GM12878 (cell line): ENCODE measurements around the gene SPATA12. TPM values are rescaled to one million over a fixed set of nuclear protein-coding genes. Genes with fewer than 3 reads are reported as not detected.

Experiments
- ATAC-seq: fragments of 200-7000 bp; cut with Tn5 transposase; 3 replicates; pipeline ENCODE4 v1.9.1; 2020; ENCODE audit warnings: mild to moderate bottlenecking, moderate library complexity
- BruUV-seq: library from RNA; stranded (reverse); fragments of 400-500 nt; replicated peaks from 2 replicates; lab custom pipeline; 2021; lab: Mats Ljungman, UMichigan
- CTCF ChIA-PET: fragments of 300-600 bp; sonication (Branson Sonifier 250); formaldehyde crosslinking; extraction: SDS; loops from one replicate; lab custom pipeline; 2021; ENCODE audit warnings: inconsistent platforms; lab: Yijun Ruan, JAX
- POLR2A ChIA-PET: fragments of 350-600 bp; formaldehyde crosslinking; extraction: SDS; loops from one replicate; lab custom pipeline; 2021; ENCODE audit warnings: inconsistent platforms; lab: Charles Lee
- RAD21 ChIA-PET: fragments of 300-600 bp; sonication (Branson Sonifier 250); formaldehyde crosslinking; loops from one replicate; lab custom pipeline; 2023; ENCODE audit warnings: antibody characterized with exemption; ENCODE audit not compliant: unreplicated experiment; lab: Charles Lee
- SMC1A ChIA-PET: fragments of 300-600 bp; sonication (Branson Sonifier 250); formaldehyde crosslinking; loops from one replicate; lab custom pipeline; 2023; ENCODE audit not compliant: unreplicated experiment, uncharacterized antibody; lab: Charles Lee
- DNase-seq: peaks from one replicate; pipeline ENCODE4 v3.0.0-alpha.2; 2011; ENCODE audit warnings: low read depth, low spot score
- FAIRE-seq: peaks from 3 replicates; lab custom pipeline; 2011; peaks lifted over from hg19 to GRCh38; lab: Jason Lieb, UNC
- H2AFZ ChIP-seq: 2 replicates; pipeline ENCODE4 v1.6.0; 2011; ENCODE audit warnings: low read depth, low read length, control low read depth; ENCODE audit not compliant: control insufficient read depth
- H3K27ac ChIP-seq: 2 replicates; pipeline ENCODE4 v1.5.1; 2011; ENCODE audit warnings: control low read depth; ENCODE audit not compliant: control insufficient read depth, insufficient read depth
- H3K27me3 ChIP-seq, 2 experiments: replicated peaks in 1 of 2; 2 replicates each; pipeline versions ENCODE4 v1.6.0 to v1.6.1; 2011; ENCODE audit warnings: low read length in 1 of 2; ENCODE audit not compliant: control insufficient read depth in 2 of 2, insufficient read depth in 2 of 2
- H3K36me3 ChIP-seq, 2 experiments: 2 replicates each; pipeline ENCODE4 v1.5.1; 2011; ENCODE audit warnings: low read length in 1 of 2; ENCODE audit not compliant: control insufficient read depth in 2 of 2, insufficient read depth in 2 of 2
- H3K4me1 ChIP-seq: 2 replicates; pipeline ENCODE4 v1.6.1; 2011; ENCODE audit warnings: mild to moderate bottlenecking, low read length, moderate library complexity, mixed read lengths; ENCODE audit not compliant: control insufficient read depth, insufficient read depth
- H3K4me2 ChIP-seq: 2 replicates; pipeline ENCODE4 v1.6.0; 2011; ENCODE audit warnings: control low read depth; ENCODE audit not compliant: control insufficient read depth, insufficient read depth
- H3K4me3 ChIP-seq: fragments of 200-600 bp; sonication (generic); 2 replicates; pipeline ENCODE4 v1.5.1; 2016
- H3K79me2 ChIP-seq: 2 replicates; pipeline ENCODE4 v1.6.0; 2011; ENCODE audit warnings: low read length; ENCODE audit not compliant: control insufficient read depth, insufficient read depth
- H3K9ac ChIP-seq: 2 replicates; pipeline ENCODE4 v1.8.0; 2011; ENCODE audit warnings: low read length, control low read depth, mixed read lengths; ENCODE audit not compliant: control insufficient read depth, insufficient read depth
- H3K9me3 ChIP-seq: replicated peaks from 3 replicates; pipeline ENCODE4 v1.5.1; 2011; ENCODE audit warnings: mild to moderate bottlenecking, low read length; ENCODE audit not compliant: control insufficient read depth, insufficient read depth
- H4K20me1 ChIP-seq: 2 replicates; pipeline ENCODE4 v1.6.0; 2011; ENCODE audit not compliant: control insufficient read depth, insufficient read depth
- BACH1 ChIP-seq: fragments of 450-650 bp; IDR thresholded peaks from 2 replicates; pipeline ENCODE4 v1.6.1; 2017; ENCODE audit warnings: mild to moderate bottlenecking, borderline replicate concordance
- CHD2 ChIP-seq: IDR thresholded peaks from 2 replicates; pipeline ENCODE4 v1.6.1; 2011; ENCODE audit warnings: low read depth, low read length, improper control_type of control experiment, borderline replicate concordance
- EGR1 ChIP-seq, 2 experiments: IDR thresholded peaks; 1 replicate in 1 of 2; 2 replicates in 1 of 2; pipeline ENCODE4 v1.6.1; 2011 to 2012; ENCODE audit warnings: low read depth in 2 of 2, low read length in 2 of 2, borderline replicate concordance in 1 of 2, mild to moderate bottlenecking in 1 of 2, moderate library complexity in 1 of 2
- FOXM1 ChIP-seq: IDR thresholded peaks from 2 replicates; pipeline ENCODE4 v1.6.1; 2012; ENCODE audit warnings: low read depth, mild to moderate bottlenecking, inconsistent platforms, low read length, moderate library complexity
- IKZF2 ChIP-seq, 2 experiments: fragments of 450-650 bp; IDR thresholded peaks; 2 replicates each; pipeline ENCODE4 v1.6.1; 2017; ENCODE audit warnings: mild to moderate bottlenecking in 2 of 2, moderate library complexity in 2 of 2
- NR2F1 ChIP-seq: fragments of 450-650 bp; conservative IDR thresholded peaks from 2 replicates; pipeline ENCODE4 v1.6.1; 2017; ENCODE audit warnings: mild to moderate bottlenecking
- POLR2AphosphoS5 ChIP-seq: IDR thresholded peaks from 2 replicates; pipeline ENCODE4 v1.6.1; 2011; ENCODE audit warnings: mild to moderate bottlenecking, low read length, inconsistent platforms
- RAD51 ChIP-seq: fragments of 450-650 bp; IDR thresholded peaks from 2 replicates; pipeline ENCODE4 v1.6.1; 2016; ENCODE audit warnings: moderate library complexity, mild to moderate bottlenecking, inconsistent platforms
- RFX5 ChIP-seq: IDR thresholded peaks from 2 replicates; pipeline ENCODE4 v1.6.1; 2011; ENCODE audit warnings: low read depth, low read length, improper control_type of control experiment
- SMAD1 ChIP-seq: fragments of 450-650 bp; IDR thresholded peaks from 2 replicates; pipeline ENCODE4 v1.6.1; 2018; ENCODE audit warnings: mild to moderate bottlenecking, low read depth; ENCODE audit not compliant: partially characterized antibody
- SMARCA5 ChIP-seq: fragments of 450-650 bp; IDR thresholded peaks from 2 replicates; pipeline ENCODE4 v1.6.1; 2017; ENCODE audit warnings: mild to moderate bottlenecking
- SRF ChIP-seq, 2 experiments: IDR thresholded peaks; 2 replicates each; pipeline ENCODE4 v1.6.1; 2011; ENCODE audit warnings: low read depth in 2 of 2, low read length in 2 of 2, mild to moderate bottlenecking in 1 of 2, moderate library complexity in 1 of 2
- TAF1 ChIP-seq: IDR thresholded peaks from 2 replicates; pipeline ENCODE4 v1.6.1; 2011; ENCODE audit warnings: mild to moderate bottlenecking, low read depth, low read length, borderline replicate concordance
- YY1 ChIP-seq: IDR thresholded peaks from 2 replicates; pipeline ENCODE4 v1.6.1; 2011; ENCODE audit warnings: low read depth, mild to moderate bottlenecking, low read length
- ZBED1 ChIP-seq: IDR thresholded peaks from 2 replicates; pipeline ENCODE4 v1.6.1; 2016; ENCODE audit warnings: borderline replicate concordance
- ZBTB11 ChIP-seq: fragments of 450-650 bp; formaldehyde crosslinking; IDR thresholded peaks from 2 replicates; pipeline ENCODE4 v1.5.0; 2022; ENCODE audit warnings: mild to moderate bottlenecking, missing genetic modification characterization
- WGBS: methylation state at CpG from one replicate; pipeline ENCODE4 v1.1.6; 2016; ENCODE audit warnings: low lambda C conversion rate; ENCODE audit not compliant: insufficient replicate concordance, insufficient coverage; ENCODE audit errors: missing lambda C conversion rate; 5-methylcytosine and 5-hydroxymethylcytosine counted together
- in situ Hi-C: fragments of 300-500 bp; cut with MboI; formaldehyde crosslinking; loops from 9 replicates; pipeline ENCODE4 v1.14.3; 2018; ENCODE audit warnings: mixed read lengths
- intact Hi-C: fragments of 100-400 bp; cut with micrococcal nuclease; formaldehyde crosslinking; loops from one replicate; pipeline ENCODE4 v1.14.2; 2022; ENCODE audit not compliant: unreplicated experiment
- polyA plus RNA-seq, 11 experiments: library from polyadenylated mRNA; depleted of rRNA in 4 of 11; unstranded in 6 of 11; stranded (reverse) in 5 of 11; fragments of >200 nt; fragmentation: Nextera tagmentation in 4 of 11; fragmentation: Illumina TruSeq in 1 of 11; extraction: Ambion mirVana in 4 of 11; extraction: Trizol in 1 of 11; gene quantifications; 1 replicate in 1 of 11; 2 replicates in 10 of 11; pipeline versions ENCODE4 v1.2.1 to v1.2.3, GENCODE V29; 2011 to 2016; ENCODE audit warnings: inconsistent platforms in 2 of 11, missing spikeins in 2 of 11, low read depth in 1 of 11
- total RNA-seq, 4 experiments: library from RNA; depleted of rRNA in 3 of 4; stranded (reverse); fragments of >200 nt in 3 of 4; fragmentation: Illumina TruSeq in 1 of 4; extraction: Trizol in 1 of 4; gene quantifications; 2 replicates each; pipeline versions ENCODE4 v1.2.1 to v1.2.3, GENCODE V29; 2013 to 2021
- TF ChIP-seq, protein P1 (sequence below): IDR thresholded peaks from 2 replicates; pipeline ENCODE4 v1.6.1; 2011; ENCODE audit warnings: low read depth, mild to moderate bottlenecking, low read length, moderate library complexity, borderline replicate concordance; ENCODE audit errors: extremely low read depth

SPATA12 gene
- total and polyA plus RNA-seq, 10 of the 15 experiments (the other 5 are each of a cell fraction or from before 2014, with no cell fraction given), result 0.03 to 0.69 (median 0.37) TPM

GRCh38 chr3:57036952-57037351, 23.5 kb upstream of the SPATA12 start:
- CTCF ChIA-PET, result interaction anchor here (0.8 kb wide), 1 partner anchor 65 kb away, joined by 3 read pairs; no protein-coding TSS in a partner anchor
- 23% methylated on average over 5 of the region's 5 CpGs for WGBS

More at GRCh38 chr3:57036952-57037351, 23.5 kb upstream of the SPATA12 start:
- ChIA-PET SMC1A (no interaction called here), RAD21 (no interaction called here), POLR2A (no interaction called here)
- in situ Hi-C loops (no loop called here), intact Hi-C loops (no loop called here)
- no peak overlapping the region for H3K4me3 ChIP-seq
- H3K27ac ChIP-seq, result no peak overlapping the region
- no peaks in the 10 kb centered on the region for H4K20me1 ChIP-seq
- no peak overlapping the region for H3K4me2 ChIP-seq
- ATAC-seq (no peak), DNase-seq (no peak), FAIRE-seq (no peak)
- TF ChIP-seq CHD2, result no peak
- TF ChIP-seq RAD51, result no peak
- no peak for TF ChIP-seq SRF (IDR thresholded peaks at IDR 0.05; ENCODE audit: low read depth in 2 of 2, low read length in 2 of 2)
- no peak for TF ChIP-seq ZBTB11 (CRISPR knock-in tag)
- no peak for TF ChIP-seq POLR2AphosphoS5
- no peak for TF ChIP-seq TAF1
- no peak for TF ChIP-seq EGR1 (IDR thresholded peaks at IDR 0.05; ENCODE audit: borderline replicate concordance in 1 of 2, low read depth in 2 of 2, low read length in 2 of 2)
- no peak for TF ChIP-seq SMAD1
- no peak for TF ChIP-seq BACH1
- TF ChIP-seq SMARCA5, result no peak
- TF ChIP-seq ZBED1, result no peak
- TF ChIP-seq NR2F1, result no peak
- TF ChIP-seq, protein P1, sequence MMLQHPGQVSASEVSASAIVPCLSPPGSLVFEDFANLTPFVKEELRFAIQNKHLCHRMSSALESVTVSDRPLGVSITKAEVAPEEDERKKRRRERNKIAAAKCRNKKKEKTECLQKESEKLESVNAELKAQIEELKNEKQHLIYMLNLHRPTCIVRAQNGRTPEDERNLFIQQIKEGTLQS, result no peak
- no peak for TF ChIP-seq IKZF2 (IDR thresholded peaks at IDR 0.05)
- no peak for TF ChIP-seq FOXM1
- no peak for TF ChIP-seq RFX5
- TF ChIP-seq YY1, result no peak
- BruUV-seq, result no TSS peak
- no peak overlapping the region for H3K9ac ChIP-seq
- no peaks in the 10 kb centered on the region for H3K27me3 ChIP-seq
- H3K36me3 ChIP-seq, result no peaks in the 10 kb centered on the region
- no peak overlapping the region for H2AFZ ChIP-seq
- no peaks in the 10 kb centered on the region for H3K79me2 ChIP-seq
- H3K4me1 ChIP-seq, result no peaks in the 10 kb centered on the region
- H3K9me3 ChIP-seq, result no peaks in the 10 kb centered on the region
